Endothelial cell of umbilical vein (primary cell): ENCODE results near the gene IGSF6. TPM values are rescaled to one million over a fixed set of nuclear protein-coding genes. Genes with fewer than 3 reads are reported as not detected.

ENCODE experiments used
- BruUV-seq: library from RNA; stranded (reverse); fragments of 400-500 nt; replicated peaks from 2 replicates; lab custom pipeline; 2021; lab: Mats Ljungman, UMichigan
- CTCF ChIA-PET: fragments of 300-600, 350-600 bp; sonication (Branson Sonifier 250); formaldehyde crosslinking; loops from one replicate; lab custom pipeline; 2021; ENCODE audit warnings: antibody characterized with exemption, inconsistent platforms; lab: Charles Lee
- POLR2A ChIA-PET: fragments of 300-600, 350-600 bp; sonication (Branson Sonifier 250); formaldehyde crosslinking; loops from one replicate; lab custom pipeline; 2021; ENCODE audit warnings: antibody characterized with exemption, inconsistent platforms; lab: Charles Lee
- DNase-seq: peaks from one replicate; pipeline ENCODE4 v3.0.0-alpha.2; 2011; ENCODE audit warnings: low read depth, low spot score
- FAIRE-seq: peaks from 2 replicates; lab custom pipeline; 2011; peaks lifted over from hg19 to GRCh38; lab: Jason Lieb, UNC
- H2AFZ ChIP-seq: 2 replicates; pipeline ENCODE4 v1.6.0; 2012; ENCODE audit warnings: low read depth, low read length, control low read depth, inconsistent platforms
- H3K27ac ChIP-seq: 2 replicates; pipeline ENCODE4 v1.5.1; 2011; ENCODE audit warnings: low read depth, mild to moderate bottlenecking, control low read depth, low read length, moderate library complexity; ENCODE audit not compliant: insufficient read depth
- H3K27me3 ChIP-seq, 2 experiments: 2 replicates each; pipeline versions ENCODE4 v1.6.0 to v1.6.1; 2011; ENCODE audit warnings: low read length in 2 of 2, mixed read lengths in 1 of 2; ENCODE audit not compliant: control insufficient read depth in 2 of 2, insufficient read depth in 2 of 2
- H3K36me3 ChIP-seq, 2 experiments: 2 replicates in 1 of 2; 3 replicates in 1 of 2; pipeline ENCODE4 v1.5.1; 2011; ENCODE audit warnings: low read length in 2 of 2, mild to moderate bottlenecking in 1 of 2, moderate library complexity in 1 of 2; ENCODE audit not compliant: control insufficient read depth in 2 of 2, insufficient read depth in 2 of 2; ENCODE audit errors: extremely low read depth in 1 of 2
- H3K4me1 ChIP-seq: 3 replicates; pipeline ENCODE4 v1.5.1; 2011; ENCODE audit warnings: mild to moderate bottlenecking, low read length; ENCODE audit not compliant: control insufficient read depth, insufficient read depth; ENCODE audit errors: extremely low read depth
- H3K4me2 ChIP-seq: 2 replicates; pipeline ENCODE4 v1.6.1; 2011; ENCODE audit warnings: low read length, control low read depth, mixed read lengths; ENCODE audit not compliant: insufficient read depth
- H3K4me3 ChIP-seq, 3 experiments: fragments of 200-600 bp in 1 of 3; sonication (generic), shearing (Covaris generic) in 1 of 3; replicated peaks in 1 of 3; 2 replicates each; pipeline ENCODE4 v1.5.1; 2011 to 2016; ENCODE audit warnings: control low read depth in 3 of 3, low read length in 3 of 3, mild to moderate bottlenecking in 2 of 3, inconsistent platforms in 1 of 3, low read depth in 1 of 3, moderate library complexity in 1 of 3; ENCODE audit not compliant: insufficient read depth in 1 of 3
- H3K79me2 ChIP-seq: 2 replicates; pipeline ENCODE4 v1.6.0; 2012; ENCODE audit warnings: low read length, inconsistent platforms; ENCODE audit not compliant: control insufficient read depth, insufficient read depth
- H3K9ac ChIP-seq: replicated peaks from 2 replicates; pipeline ENCODE3; 2011; ENCODE audit warnings: low read length, control low read depth; ENCODE audit not compliant: insufficient read depth; ENCODE audit errors: extremely low read depth
- H3K9me1 ChIP-seq: replicated peaks from 3 replicates; pipeline ENCODE4 v1.6.0; 2011; ENCODE audit warnings: mild to moderate bottlenecking, low read length; ENCODE audit not compliant: control insufficient read depth, insufficient read depth; ENCODE audit errors: extremely low read depth
- H3K9me3 ChIP-seq: replicated peaks from 2 replicates; pipeline ENCODE4 v1.5.1; 2012; ENCODE audit warnings: low read length, inconsistent platforms; ENCODE audit not compliant: control insufficient read depth, insufficient read depth
- H4K20me1 ChIP-seq: replicated peaks from 2 replicates; pipeline ENCODE3; 2011; ENCODE audit warnings: mild to moderate bottlenecking, low read length; ENCODE audit not compliant: control insufficient read depth, insufficient read depth; ENCODE audit errors: extremely low read depth
- EZH2 ChIP-seq: IDR thresholded peaks from 2 replicates; pipeline ENCODE4 v1.6.1; 2012; ENCODE audit warnings: borderline replicate concordance, low read depth, mild to moderate bottlenecking, moderate library complexity, low read length, inconsistent platforms; ENCODE audit not compliant: severe bottlenecking
- FOS ChIP-seq: IDR thresholded peaks from 2 replicates; pipeline ENCODE4 v1.6.1; 2011; ENCODE audit warnings: mild to moderate bottlenecking, low read length, moderate library complexity, borderline replicate concordance; ENCODE audit not compliant: insufficient read depth
- GATA2 ChIP-seq: IDR thresholded peaks from 2 replicates; pipeline ENCODE4 v1.7.0; 2011; ENCODE audit warnings: low read depth, mild to moderate bottlenecking, moderate library complexity, mixed read lengths, low read length; ENCODE audit not compliant: insufficient read length, insufficient read depth
- JUN ChIP-seq: IDR thresholded peaks from 2 replicates; pipeline ENCODE4 v1.6.1; 2011; ENCODE audit warnings: borderline replicate concordance, low read depth; ENCODE audit not compliant: insufficient read length, insufficient read depth
- MYC ChIP-seq: IDR thresholded peaks from one replicate; pipeline ENCODE4 v1.6.1; 2011; ENCODE audit warnings: mild to moderate bottlenecking, low read depth, low read length
- POLR2A ChIP-seq: IDR thresholded peaks from 2 replicates; pipeline ENCODE4 v1.6.1; 2012; ENCODE audit warnings: low read depth, mild to moderate bottlenecking, control low read depth, low read length
- POLR2AphosphoS5 ChIP-seq: IDR thresholded peaks from 2 replicates; pipeline ENCODE4 v1.6.1; 2012; ENCODE audit warnings: low read depth, mild to moderate bottlenecking, control low read depth, low read length, moderate library complexity; ENCODE audit not compliant: insufficient read depth
- dilution Hi-C: fragments of 300-500 bp; cut with MboI; formaldehyde crosslinking; loops from one replicate; pipeline ENCODE4 v1.15.0; 2019; ENCODE audit warnings: low sequenced_read_pairs; ENCODE audit not compliant: extremely low pct_ligation_motif_present
- intact Hi-C: fragments of 100-400 bp; cut with micrococcal nuclease; formaldehyde crosslinking; loops from one replicate; pipeline ENCODE4 v1.10.0; 2022
- polyA plus RNA-seq, 4 experiments: library from polyadenylated mRNA; depleted of rRNA in 3 of 4; stranded (reverse) in 3 of 4; unstranded in 1 of 4; fragments of >200 nt; gene quantifications; 2 replicates each; pipeline versions ENCODE4 v1.2.1 to v1.2.3, GENCODE V29; 2011 to 2012; ENCODE audit warnings: missing spikeins in 1 of 4
- small RNA-seq: library from RNA; depleted of rRNA; stranded (forward); fragments of <200 nt; gene quantifications from one replicate; pipeline ENCODE3, GENCODE V24; 2012; ENCODE audit warnings: low replicate concordance, low read depth; ENCODE audit not compliant: insufficient read depth, insufficient read length
- total RNA-seq: library from RNA; stranded (reverse); gene quantifications from 2 replicates; pipeline ENCODE4 v1.2.3, GENCODE V29; 2021
- TF ChIP-seq, protein P1 (sequence below): IDR thresholded peaks from 2 replicates; pipeline ENCODE4 v1.6.1; 2011; ENCODE audit not compliant: insufficient read depth, insufficient read length
- TF ChIP-seq, protein P2 (sequence below), 2 donors: IDR thresholded peaks; 1 replicate in 1 of 2; 2 replicates in 1 of 2; pipeline ENCODE4 v1.5.1; 2011; ENCODE audit warnings: low read length in 2 of 2, mild to moderate bottlenecking in 2 of 2, moderate library complexity in 2 of 2, control low read depth in 1 of 2, inconsistent platforms in 1 of 2, low read depth in 1 of 2; ENCODE audit not compliant: insufficient read depth in 1 of 2; ENCODE audit errors: extremely low read depth in 1 of 2

The IGSF6 gene
- total and polyA plus RNA-seq, 2 donors (not counting 3 experiments of a cell fraction or from before 2014, with no cell fraction given), result not detected

DNA sequence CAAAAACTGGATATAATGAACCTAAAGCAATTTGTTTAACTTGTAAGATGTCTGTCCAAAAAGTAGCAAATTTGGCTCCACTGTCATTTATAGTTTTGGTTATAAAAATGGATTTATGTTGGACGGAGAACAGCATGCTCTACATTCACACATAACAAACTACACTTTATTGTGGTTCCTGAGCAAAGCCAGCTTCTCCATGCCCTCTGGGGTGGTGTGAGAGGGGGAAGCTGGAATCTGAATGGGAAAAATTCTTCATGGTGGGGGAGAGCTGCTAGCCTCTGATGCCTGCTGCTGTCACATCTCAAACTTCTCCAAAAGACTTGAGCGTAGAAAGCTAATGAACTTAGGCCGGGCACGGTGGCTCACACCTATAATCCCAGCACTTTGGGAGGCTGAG lies 62.9 kb downstream of the IGSF6 start:
- no peak for DNase-seq
- H2AFZ ChIP-seq, result no peak overlapping the region
- CTCF ChIA-PET, result interaction anchor here (1.1 to 2.8 kb wide), 4 partner anchors 27 to 119 kb away, joined by 3 to 11 read pairs (median 4); no protein-coding TSS in a partner anchor
- no peak overlapping the region for H3K27ac ChIP-seq
- H3K9ac ChIP-seq, result no peak overlapping the region
- H3K9me1 ChIP-seq, result no peaks in the 10 kb centered on the region
- intact Hi-C loops (no loop called here), dilution Hi-C loops (no loop called here)
- H4K20me1 ChIP-seq, result no peaks in the 10 kb centered on the region
- H3K9me3 ChIP-seq, result no peaks in the 10 kb centered on the region
- no peak for FAIRE-seq
- no peaks in the 10 kb centered on the region for H3K4me1 ChIP-seq
- no peaks in the 10 kb centered on the region for H3K36me3 ChIP-seq
- no peak for TF ChIP-seq POLR2A
- TF ChIP-seq MYC, result no peak
- TF ChIP-seq, protein P1, sequence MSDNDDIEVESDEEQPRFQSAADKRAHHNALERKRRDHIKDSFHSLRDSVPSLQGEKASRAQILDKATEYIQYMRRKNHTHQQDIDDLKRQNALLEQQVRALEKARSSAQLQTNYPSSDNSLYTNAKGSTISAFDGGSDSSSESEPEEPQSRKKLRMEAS, result no peak
- TF ChIP-seq JUN, result no peak
- TF ChIP-seq EZH2, result no peak
- no peak for TF ChIP-seq POLR2AphosphoS5
- TF ChIP-seq GATA2, result no peak
- no peak for TF ChIP-seq FOS
- TF ChIP-seq, protein P2, sequence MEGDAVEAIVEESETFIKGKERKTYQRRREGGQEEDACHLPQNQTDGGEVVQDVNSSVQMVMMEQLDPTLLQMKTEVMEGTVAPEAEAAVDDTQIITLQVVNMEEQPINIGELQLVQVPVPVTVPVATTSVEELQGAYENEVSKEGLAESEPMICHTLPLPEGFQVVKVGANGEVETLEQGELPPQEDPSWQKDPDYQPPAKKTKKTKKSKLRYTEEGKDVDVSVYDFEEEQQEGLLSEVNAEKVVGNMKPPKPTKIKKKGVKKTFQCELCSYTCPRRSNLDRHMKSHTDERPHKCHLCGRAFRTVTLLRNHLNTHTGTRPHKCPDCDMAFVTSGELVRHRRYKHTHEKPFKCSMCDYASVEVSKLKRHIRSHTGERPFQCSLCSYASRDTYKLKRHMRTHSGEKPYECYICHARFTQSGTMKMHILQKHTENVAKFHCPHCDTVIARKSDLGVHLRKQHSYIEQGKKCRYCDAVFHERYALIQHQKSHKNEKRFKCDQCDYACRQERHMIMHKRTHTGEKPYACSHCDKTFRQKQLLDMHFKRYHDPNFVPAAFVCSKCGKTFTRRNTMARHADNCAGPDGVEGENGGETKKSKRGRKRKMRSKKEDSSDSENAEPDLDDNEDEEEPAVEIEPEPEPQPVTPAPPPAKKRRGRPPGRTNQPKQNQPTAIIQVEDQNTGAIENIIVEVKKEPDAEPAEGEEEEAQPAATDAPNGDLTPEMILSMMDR (IDR thresholded peaks at IDR 0.05; ENCODE audit: extremely low read depth in 1 of 2, insufficient read depth in 1 of 2, low read depth in 1 of 2, low read length in 2 of 2), result no peak
- no TSS peak for BruUV-seq
- H3K79me2 ChIP-seq, result no peaks in the 10 kb centered on the region
- no peak overlapping the region for H3K4me3 ChIP-seq
- H3K4me2 ChIP-seq, result no peak overlapping the region
- POLR2A ChIA-PET, result interaction anchor here (0.6 kb wide), 1 partner anchor 78 kb away, joined by 3 read pairs; no protein-coding TSS in a partner anchor
- peaks cover 0 to 4% of the 10 kb centered on the region in 2 experiments for H3K27me3 ChIP-seq

Small RNA genes lying within 50 kb of the gene (small RNA-seq; reads per million reads assigned to genes)
- gene RNU6-1005P (not detected), gene RNU6-196P (not detected)

Other genes with a start within 250 kb of the IGSF6 start
- 116 and 121 TPM in 2 replicates for gene METTL9, start 53.0 kb downstream of the IGSF6 start, total RNA-seq
- gene METTL9, start 53.0 kb downstream of the IGSF6 start, polyA plus RNA-seq, result 44.0 and 53.8 TPM in 2 replicates
- 0.22 TPM in 1 of 2 replicates, not detected in the other for gene OTOA, start 11.4 kb upstream of the IGSF6 start, total RNA-seq
- 0.05 TPM in 1 of 2 replicates, not detected in the other for gene OTOA, start 11.4 kb upstream of the IGSF6 start, polyA plus RNA-seq
- 225 and 282 TPM in 2 replicates for gene NPIPB4, start 205.1 kb upstream of the IGSF6 start, total RNA-seq
- gene NPIPB4, start 205.1 kb upstream of the IGSF6 start, polyA plus RNA-seq, result 15.5 and 36.1 TPM in 2 replicates